Measurements from ENCODE around the gene VSTM4.

The VSTM4 gene

DNA sequence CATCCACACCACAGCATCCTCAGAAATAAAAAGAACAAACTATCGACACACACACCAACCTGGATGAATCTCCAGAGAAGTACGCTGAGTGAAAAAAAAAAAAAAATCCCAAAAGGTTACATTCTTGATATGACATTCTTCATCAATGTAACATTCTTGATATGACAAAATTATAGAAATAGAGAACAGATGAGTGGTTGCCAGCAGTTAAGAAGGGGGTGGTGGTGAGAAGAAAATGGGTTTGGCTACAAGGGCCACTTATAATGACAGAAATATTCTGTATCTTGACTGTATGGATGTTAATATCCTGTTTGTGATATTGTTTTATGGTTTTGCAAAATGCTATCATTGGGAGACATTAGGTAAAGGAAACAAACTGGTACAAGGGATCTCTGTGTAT, 36.9 kb downstream of the VSTM4 start:
- in situ Hi-C loops (cut with MboI; ENCODE audit: low pct_unique_long_range_greater_than_20kb, low sequenced_read_pairs): no loop called here
- DNase-seq: no peak

DNA sequence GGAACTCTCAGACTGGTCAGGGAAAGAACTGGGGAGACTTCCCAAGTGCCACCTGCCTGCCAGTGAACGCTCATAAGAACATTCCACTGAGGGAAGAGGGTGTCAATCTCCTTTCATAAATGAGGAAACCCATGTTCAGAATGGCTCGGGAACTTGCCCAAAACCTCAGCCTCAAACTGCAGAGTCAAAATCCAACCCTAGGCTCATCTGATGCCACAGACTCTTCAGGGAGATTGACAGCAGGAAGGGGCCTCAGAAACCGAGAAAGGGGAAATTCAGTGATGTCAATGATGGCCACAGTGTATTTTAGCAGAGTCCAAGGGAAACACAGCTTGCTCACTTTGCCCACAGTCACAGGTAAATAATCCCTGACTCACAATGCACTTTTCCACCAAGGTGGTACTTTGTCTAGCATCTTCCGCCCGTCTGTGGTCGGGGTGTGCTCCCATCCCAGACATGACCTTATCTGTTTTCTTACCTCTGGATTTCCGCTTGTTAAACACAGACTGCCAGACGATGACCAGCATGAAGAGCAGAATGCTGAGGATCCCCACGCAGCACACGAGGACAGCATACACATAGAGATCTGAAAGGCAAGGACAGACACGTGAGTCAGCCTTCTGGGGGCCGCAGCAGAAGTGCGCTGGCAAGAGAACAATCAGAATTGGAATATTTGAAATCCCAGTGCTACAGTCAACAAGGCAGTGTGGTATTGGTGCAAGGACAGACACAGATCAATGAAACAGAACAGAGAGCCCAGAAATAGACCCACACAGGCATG, 38.4 kb downstream of the VSTM4 start:
- in situ Hi-C loops (cut with MboI; ENCODE audit: low pct_unique_long_range_greater_than_20kb, low sequenced_read_pairs): no loop called here
- peak; percentile 31 for DNase-seq

DNA sequence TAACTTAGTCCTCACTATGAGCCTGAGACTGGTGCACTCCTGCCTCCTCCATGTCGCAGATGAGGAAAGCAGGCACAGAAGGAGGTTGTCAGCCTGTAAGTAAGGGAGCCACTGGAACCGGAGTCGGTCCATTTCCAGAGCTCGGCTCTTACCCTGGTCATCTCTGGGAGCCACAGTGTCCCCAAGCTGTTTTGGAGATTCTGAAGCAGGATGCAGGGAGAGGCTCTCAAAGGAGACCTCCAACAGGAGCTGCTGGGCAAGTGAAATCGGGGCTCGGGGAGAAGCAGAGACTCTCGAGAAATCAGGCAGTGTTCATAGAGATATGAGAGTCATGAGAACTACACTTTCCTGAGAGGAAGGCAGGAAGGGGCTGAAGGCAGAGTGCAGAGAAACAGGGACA, 39.0 kb downstream of the VSTM4 start:
- in situ Hi-C loops (cut with MboI; ENCODE audit: low pct_unique_long_range_greater_than_20kb, low sequenced_read_pairs): no loop called here
- DNase-seq: no peak

DNA sequence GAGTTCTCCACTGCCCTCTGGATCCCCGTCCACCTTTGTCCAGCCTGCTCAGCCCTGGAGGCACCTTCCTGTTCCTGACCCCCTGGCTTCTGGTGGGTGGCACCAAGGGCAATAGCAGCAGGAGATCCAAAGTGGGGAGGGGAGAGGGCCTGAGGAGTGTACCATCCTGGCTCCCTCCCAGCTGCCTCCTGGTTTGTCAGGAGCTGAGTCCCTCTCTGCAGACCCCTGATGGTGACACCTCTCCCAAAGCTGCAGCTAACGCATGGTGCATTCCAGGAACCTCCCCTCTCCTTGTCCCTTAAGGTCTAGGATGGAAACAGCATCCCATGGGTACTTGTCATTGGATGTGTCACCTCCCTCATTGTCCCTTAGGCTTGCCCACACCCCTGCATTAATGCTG, 39.6 kb downstream of the VSTM4 start:
- in situ Hi-C loops (cut with MboI; ENCODE audit: low pct_unique_long_range_greater_than_20kb, low sequenced_read_pairs): no loop called here
- DNase-seq: no peak

DNA sequence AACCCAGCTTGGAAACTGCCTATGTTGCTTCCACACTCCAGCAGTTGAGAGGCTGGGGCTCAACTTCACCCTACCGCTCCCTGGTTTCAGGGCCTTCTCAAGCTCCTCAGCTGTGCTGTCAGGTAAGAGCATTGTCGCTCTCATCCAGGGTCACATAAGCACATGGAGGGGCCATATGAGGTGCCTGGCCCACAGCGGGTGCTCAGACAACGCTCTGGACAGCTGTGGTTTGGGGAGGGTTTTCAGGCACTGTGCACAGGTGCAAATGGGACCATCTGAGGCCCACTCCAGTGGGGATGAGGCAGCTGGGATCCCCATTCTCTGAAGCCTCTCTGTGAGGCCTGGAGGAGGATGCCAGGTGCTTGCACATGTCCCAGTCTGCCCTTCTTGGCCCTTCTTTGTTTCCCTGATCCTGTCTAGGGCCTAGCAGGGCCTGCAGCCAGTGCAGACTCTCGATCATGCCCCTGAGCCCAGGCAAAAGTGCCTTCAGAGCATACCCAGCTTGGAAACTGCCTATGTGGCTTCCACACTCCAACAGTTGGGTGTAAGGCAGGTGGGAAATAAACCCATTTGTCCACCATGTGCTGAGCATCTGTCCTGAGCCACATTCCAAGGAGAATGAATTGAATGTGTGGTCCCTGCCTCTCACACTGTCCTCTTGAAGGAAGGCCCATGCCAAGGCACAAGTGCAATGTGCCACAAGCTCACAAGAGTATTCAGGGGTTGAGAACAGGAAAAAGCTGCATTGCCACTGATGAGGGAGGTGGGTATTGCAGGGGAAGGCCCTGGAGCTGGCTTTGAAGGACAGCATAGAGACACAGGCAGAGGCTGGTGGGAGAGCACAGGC, 40.3 kb downstream of the VSTM4 start:
- in situ Hi-C loops (cut with MboI; ENCODE audit: low pct_unique_long_range_greater_than_20kb, low sequenced_read_pairs): no loop called here
- no peak for DNase-seq

DNA sequence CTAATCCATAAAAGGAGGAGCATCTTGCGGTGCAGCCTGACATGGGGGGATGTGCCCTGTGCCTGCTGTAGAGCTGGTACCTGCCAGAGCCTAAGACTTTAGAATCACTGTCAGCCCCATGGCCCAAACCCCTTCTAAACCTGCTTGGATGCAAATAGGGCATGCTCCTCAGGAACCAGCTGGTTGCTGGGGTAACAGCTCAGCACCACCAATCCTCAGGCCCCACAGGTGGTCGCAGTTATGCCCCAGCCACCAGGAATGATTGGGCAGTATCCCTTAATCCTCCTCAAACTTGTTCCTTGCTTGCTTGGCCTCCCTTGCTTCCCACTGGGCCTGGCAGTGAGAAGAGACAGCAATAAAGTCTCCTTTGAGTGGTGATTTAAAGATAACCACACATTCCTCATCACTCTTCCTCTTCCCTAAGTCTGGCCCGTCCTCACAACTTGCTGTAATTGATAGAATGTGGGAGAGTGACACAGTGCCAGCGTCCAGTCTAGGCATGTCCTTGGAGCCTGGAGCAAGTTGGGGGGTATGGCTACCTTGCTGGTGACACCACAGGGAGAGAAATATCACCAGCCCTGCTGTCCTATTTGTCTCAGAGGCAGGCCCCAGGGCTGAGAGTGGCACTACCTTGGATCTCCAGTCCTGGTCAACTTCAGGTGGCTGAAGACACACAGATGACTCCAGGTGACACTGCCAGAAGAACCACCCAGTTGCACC, 43.0 kb downstream of the VSTM4 start:
- DNase-seq: no peak
- in situ Hi-C loops (cut with MboI; ENCODE audit: low pct_unique_long_range_greater_than_20kb, low sequenced_read_pairs): no loop called here

DNA sequence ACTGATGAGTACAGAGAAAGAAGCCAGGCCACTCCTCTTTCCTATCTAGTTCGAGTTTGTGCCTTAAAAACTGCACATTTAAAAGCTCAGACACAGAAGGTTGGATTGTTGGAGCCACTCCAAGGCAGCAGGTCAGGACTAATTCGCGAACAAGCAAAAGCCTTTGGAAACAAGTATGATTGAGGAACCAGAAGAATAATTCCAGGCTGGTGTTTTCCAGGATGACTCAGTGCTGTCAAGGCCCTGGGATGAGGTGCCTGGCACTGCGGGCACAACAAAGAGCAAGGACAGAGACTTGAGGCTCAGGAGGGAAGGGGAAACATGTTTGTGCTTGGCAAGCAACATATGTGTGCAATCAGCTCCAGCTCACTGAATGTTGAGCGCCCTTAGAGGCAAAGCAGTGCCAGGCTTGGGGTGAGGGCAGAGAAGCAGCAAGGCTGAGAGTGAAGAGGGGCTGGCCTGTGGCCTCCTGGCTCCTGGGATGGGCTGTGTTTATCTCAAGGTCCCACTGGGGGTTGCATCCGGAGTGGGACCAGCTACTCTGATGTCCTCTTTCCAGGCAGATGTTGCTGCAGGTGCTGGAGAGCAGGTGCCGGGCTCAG, 44.1 kb downstream of the VSTM4 start:
- DNase-seq: no peak
- in situ Hi-C loops (cut with MboI; ENCODE audit: low pct_unique_long_range_greater_than_20kb, low sequenced_read_pairs): no loop called here

DNA sequence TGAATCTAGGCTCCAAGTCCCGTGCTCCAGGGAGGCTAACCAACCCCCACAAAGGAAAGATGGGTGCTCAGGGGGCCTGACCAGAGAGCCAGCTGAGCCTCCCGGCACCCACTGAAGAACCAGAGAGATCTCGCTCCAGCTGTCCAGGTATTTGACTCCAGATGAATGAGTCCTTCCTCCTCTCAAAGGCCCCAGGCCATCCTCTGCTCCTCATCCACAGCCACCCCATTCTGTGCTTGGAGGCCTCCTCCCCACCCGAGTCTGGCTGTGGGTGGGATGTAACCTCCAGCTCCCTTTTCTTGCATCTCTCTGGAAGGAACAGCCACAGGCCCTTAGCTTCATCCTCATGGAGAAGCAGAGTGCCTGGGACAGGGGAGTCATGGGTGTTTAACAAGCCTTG, 44.6 kb downstream of the VSTM4 start:
- in situ Hi-C loops (cut with MboI; ENCODE audit: low pct_unique_long_range_greater_than_20kb, low sequenced_read_pairs): no loop called here
- no peak for DNase-seq

DNA sequence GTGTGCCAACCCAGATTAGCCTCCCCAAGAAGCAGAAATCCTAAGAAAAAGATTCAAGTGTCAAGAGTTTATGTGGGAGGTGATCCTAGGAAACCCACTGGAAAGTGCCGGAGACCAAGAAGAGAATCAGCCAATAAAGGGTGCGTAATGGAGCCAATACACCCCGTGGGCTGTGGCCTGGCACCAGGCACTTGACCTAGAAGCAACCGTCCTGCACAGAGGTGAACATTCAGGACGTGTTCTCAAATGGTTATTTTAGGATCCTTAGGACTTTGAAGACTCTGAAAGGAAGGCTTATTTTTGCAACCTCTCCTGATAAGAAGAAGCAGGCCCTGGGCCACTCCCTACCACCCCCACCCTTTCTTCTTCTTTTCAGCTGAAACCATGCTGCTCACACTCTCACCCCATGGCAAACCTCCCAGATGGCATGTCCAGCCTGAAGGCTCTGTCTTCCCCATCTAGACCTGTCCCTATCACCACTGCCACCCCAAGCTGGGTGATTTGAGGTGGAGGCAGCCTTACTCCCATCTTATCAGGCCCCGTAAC, 46.6 kb downstream of the VSTM4 start:
- in situ Hi-C loops (cut with MboI; ENCODE audit: low pct_unique_long_range_greater_than_20kb, low sequenced_read_pairs): no loop called here
- DNase-seq: no peak

DNA sequence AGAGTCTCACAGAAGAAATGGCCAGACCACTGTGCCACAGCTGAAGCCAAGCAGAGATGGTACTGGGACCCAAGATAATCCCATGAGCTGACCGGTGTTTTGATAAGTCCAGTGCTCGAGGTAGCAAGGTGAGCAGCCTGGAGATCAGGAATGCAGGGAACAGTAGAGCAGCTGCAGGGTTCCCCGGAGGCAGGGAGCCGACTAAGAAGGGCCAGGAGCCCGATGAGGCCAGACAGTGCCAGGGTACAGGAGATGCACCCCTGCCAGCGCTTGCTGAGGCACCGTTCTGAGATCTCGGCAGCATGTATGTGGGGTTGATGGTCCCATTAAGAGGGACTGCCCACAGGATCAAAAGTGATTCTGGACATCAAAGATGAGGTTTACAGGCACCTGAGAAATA, 47.1 kb downstream of the VSTM4 start:
- DNase-seq: no peak
- in situ Hi-C loops (cut with MboI; ENCODE audit: low pct_unique_long_range_greater_than_20kb, low sequenced_read_pairs): no loop called here

DNA sequence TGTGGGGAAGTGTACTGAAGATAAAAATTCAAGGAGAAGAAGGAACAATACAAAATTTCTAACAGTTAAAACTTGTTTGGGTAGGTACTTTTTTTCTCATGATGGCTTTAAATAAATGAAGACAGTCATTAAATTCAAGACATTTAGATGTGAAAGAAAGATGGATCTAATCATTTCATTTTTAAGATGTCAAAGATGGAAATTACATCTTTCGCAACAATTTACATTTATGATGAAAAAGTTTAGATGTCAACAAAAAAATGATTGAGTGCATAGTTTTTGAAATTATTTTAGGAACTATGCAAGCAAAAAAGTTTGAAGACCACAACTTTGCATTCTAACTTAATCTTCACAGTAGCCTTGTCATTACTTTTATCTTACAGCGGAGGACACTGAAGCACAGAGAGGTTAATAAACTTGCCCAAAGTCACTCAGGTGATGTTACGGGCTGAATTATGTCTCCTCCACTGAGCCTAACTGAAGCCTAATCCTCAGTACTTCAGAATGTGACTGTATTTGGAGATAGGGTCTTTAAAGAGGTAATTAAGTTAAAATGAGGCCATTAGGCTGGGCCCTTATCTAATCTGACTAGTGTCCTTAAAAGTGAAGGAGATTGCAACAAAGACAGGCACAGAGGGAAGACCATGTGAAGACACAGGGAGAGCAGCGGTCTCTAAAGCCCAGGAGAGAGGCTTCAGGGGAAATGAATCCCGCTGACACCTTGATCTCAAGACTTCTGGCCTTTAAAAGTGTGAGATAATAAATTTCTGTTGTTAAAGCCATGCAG, 48.2 kb downstream of the VSTM4 start:
- in situ Hi-C loops (cut with MboI; ENCODE audit: low pct_unique_long_range_greater_than_20kb, low sequenced_read_pairs): no loop called here
- no peak for DNase-seq

DNA sequence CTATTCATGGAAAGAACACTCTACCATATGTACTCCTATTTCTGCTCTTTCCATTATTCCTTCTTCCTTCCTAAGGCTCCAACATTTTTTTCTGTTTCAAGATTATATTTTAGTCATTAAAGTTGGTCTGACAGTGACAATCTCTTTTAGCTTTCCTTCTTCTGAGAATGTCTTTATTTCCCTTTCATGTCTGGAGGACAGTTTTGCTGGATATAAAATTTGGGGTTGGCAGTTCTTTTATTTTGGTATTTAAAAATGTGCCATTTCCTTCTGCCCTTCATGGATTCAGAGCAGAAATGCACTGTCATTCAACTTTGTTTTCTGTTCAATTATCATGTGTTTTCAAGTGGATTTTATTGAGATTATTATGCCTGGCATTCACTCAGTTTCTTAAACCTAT, 53.1 kb downstream of the VSTM4 start:
- DNase-seq: no peak
- in situ Hi-C loops (cut with MboI; ENCODE audit: low pct_unique_long_range_greater_than_20kb, low sequenced_read_pairs): no loop called here

DNA sequence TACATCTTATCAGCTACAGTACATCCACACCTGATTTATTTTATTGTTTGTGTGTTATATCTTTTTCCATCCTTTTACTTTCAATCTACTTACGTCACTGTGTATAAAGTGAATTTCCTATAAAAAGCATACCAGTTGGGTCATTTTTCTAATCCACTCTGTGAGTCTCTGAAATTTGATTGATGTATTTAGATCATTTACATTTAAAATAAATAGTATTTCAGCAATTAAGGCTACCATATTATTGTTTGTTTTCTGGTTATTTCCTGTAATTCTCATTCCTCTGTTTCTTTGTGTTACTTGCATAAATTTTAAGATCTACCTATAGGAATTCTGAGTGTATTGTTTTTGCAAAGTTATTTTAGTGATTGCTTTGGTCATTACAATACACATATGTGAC, 53.7 kb downstream of the VSTM4 start:
- in situ Hi-C loops (cut with MboI; ENCODE audit: low pct_unique_long_range_greater_than_20kb, low sequenced_read_pairs): no loop called here
- no peak for DNase-seq

DNA sequence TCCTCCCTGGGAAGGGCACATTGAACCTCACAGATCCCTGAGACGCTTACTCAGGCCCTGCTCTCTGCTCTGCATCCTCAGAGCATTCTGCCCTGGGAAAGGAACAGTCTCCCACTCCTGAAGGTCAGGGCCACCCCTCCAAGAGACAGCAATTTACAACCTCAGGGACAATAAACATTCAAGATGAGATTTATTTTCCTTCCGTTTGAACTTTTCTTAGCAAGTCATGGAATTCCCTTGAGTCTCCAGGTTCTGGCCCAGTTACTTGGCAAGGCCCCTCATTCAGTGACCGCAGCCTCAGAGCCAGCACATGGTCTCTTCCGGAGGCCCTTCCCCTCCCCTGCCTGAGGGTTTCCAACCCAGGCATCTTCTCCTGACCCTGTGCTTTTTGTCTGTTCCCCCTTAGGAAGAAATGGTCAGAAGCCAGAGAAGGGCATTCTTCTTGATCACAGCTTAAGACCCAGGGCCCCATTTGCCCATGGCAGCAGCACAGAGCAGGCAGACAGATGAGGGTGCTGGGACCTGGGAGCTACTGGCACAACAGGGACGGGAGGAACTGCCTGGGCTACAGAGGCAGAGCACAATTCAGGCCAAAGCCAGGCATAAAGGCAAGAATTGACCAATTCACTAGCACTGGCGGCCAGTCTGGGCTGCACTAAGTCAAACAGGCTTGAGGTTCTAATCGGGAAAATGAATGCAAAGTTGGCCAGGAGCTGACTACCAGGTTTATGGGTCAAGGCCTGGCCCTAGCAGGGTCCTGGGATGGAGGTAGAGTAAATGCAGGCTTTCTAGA, 56.7 kb downstream of the VSTM4 start:
- in situ Hi-C loops (cut with MboI; ENCODE audit: low pct_unique_long_range_greater_than_20kb, low sequenced_read_pairs): no loop called here
- DNase-seq: no peak

DNA sequence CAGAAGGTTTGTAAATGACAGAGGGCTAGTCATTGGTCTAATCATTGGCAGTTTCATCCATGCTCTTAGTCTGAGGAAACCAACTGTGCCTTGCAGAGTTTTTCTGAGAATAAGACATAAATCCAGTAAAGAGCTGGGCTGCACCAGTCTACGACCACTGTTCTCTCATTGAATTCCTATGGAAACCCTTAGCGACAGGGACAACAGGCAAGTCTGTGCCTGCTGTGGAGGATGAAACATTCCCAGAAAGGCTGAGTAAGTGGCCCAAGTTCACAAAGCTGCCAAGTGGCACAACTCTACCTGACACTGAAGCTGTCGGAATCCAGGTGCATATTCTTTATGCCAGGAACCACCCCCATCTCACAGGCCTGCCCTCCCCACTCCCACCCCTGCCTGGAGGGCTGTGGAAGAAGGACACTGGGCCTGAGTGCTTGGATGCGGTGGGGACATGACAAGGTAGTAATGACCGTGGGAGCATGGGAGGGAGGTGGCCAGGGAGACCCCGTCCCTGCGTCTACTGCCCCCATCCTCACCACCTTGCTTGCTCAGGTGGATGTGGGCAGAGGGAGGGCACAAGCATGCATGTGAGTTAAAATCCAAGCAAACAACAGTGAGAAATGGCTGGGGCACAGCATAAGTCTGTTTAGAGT, 58.0 kb downstream of the VSTM4 start:
- no peak for DNase-seq
- in situ Hi-C loops (cut with MboI; ENCODE audit: low pct_unique_long_range_greater_than_20kb, low sequenced_read_pairs): no loop called here

DNA sequence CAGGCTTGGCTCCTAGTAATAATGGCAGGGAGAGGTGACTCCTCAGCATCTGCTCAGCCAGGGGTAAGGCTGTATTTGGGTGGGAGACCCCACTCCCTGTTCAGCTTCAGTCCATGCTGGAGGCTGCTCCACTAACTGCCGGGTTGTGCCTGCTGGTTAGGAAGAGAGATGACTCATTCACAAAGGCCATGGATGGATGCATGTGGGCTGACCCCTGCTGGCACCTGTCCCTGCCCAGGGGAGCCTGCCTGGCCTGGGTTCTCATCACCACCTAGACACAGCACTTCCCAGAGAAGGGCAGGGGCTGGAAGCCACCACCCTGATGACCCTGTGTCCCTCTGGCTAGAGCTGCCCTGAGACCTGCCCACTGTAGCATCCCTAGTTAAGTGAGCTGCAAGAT, 59.0 kb downstream of the VSTM4 start:
- DNase-seq: no peak
- in situ Hi-C loops (cut with MboI; ENCODE audit: low pct_unique_long_range_greater_than_20kb, low sequenced_read_pairs): no loop called here

DNA sequence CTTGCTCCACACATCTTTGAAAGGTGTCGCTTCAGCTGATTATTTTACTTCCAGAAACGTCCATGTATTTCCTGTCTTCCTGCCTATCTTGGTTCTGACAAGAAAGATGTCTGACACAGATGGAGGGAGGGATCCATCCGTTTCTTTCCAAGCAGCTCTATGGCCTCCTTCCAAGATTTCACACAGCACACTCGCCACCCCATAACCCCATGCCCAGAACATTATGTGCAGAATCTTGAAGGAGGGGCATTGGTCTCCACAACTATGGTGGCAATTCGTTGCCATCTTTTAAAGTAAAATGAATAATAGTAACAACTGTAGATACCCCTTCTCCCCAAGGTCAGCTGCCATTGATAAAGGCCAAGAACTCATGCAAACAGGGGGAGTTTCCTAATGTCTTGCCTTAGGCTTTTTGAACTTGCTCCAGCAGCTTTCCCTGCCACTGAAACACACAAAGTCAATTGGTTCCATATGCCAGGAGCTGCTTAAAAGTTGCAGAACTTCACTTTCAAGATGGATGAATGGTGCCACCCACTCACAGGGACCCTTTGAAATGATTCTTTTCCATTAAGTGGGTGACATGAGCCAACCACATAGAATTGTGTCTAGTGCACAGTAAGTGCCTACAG, 60.0 kb downstream of the VSTM4 start:
- in situ Hi-C loops (cut with MboI; ENCODE audit: low pct_unique_long_range_greater_than_20kb, low sequenced_read_pairs): no loop called here
- DNase-seq: no peak
